NCI-H1417 treated with DMSO at 0.1 percent for 48 hours (cell line): ENCODE data around the gene PHC2.

Source experiments
- DNase-seq: peaks from one replicate; lab custom pipeline; 2025; lab: John Stamatoyannopoulos, UW

Gene PHC2

GRCh38 chr1:33330361-33330890, 100.5 kb downstream of the PHC2 start:
- no peak for DNase-seq

- no peak for DNase-seq
These were observed 101.1 kb downstream of the PHC2 start for GRCh38 chr1:33329600-33330305.

GRCh38 chr1:33328817-33329216, 102.1 kb downstream of the PHC2 start:
- DNase-seq = no peak

GRCh38 chr1:33327587-33328325, 103.1 kb downstream of the PHC2 start:
- DNase-seq = no peak

GRCh38 chr1:33326785-33327184, 104.1 kb downstream of the PHC2 start:
- no peak for DNase-seq

- DNase-seq = no peak
These were observed 106.0 kb downstream of the PHC2 start for GRCh38 chr1:33324677-33325575.

- DNase-seq = no peak
These were observed 107.0 kb downstream of the PHC2 start for GRCh38 chr1:33323663-33324477.

- no peak for DNase-seq
These were observed 107.9 kb downstream of the PHC2 start for GRCh38 chr1:33322870-33323585.

GRCh38 chr1:33322109-33322508, 108.8 kb downstream of the PHC2 start:
- DNase-seq = no peak

GRCh38 chr1:33321178-33321577, 109.7 kb downstream of the PHC2 start:
- DNase-seq = no peak

GRCh38 chr1:33320619-33321165, 110.2 kb downstream of the PHC2 start, which contains the start of gene A3GALT2:
A3GALT2 (minus strand) TSS chr1:33321098; CDS start chr1:33321098, 0 bp downstream.
- DNase-seq = no peak

- DNase-seq = no peak
These were observed 110.8 kb downstream of the PHC2 start for GRCh38 chr1:33319949-33320618.

- no peak for DNase-seq
These were observed 111.5 kb downstream of the PHC2 start for GRCh38 chr1:33319186-33319948.

GRCh38 chr1:33317946-33318345, 112.9 kb downstream of the PHC2 start:
- DNase-seq = no peak

- DNase-seq = no peak
These were observed 113.5 kb downstream of the PHC2 start for GRCh38 chr1:33317354-33317753.

- no peak for DNase-seq
These were observed 114.3 kb downstream of the PHC2 start for GRCh38 chr1:33316601-33317000.

GRCh38 chr1:33314416-33314815, 116.5 kb downstream of the PHC2 start:
- no peak for DNase-seq

- DNase-seq = no peak
These were observed 118.5 kb downstream of the PHC2 start for GRCh38 chr1:33312413-33312749.
